ENCODE measurements around the gene HSF2BP. TPM values are rescaled to one million over a fixed set of nuclear protein-coding genes. Genes with fewer than 3 reads are reported as not detected.

HSF2BP gene
- total RNA-seq, 4 donors from 2014 or later = 0.39 to 0.97 TPM; not detected in 2

GRCh38 chr21:43603641-43604504, 55.4 kb downstream of the HSF2BP start:
- no peak for DNase-seq (ENCODE audit: low spot score in 2 of 2)
- intact Hi-C loops (cut with DNase I; ENCODE audit: low total_unique reads) = no loop called here
- H3K4me3 ChIP-seq (ENCODE audit: low read depth, poor library complexity, severe bottlenecking) = no peak overlapping the region
- WGBS, 2 donors = 76 to 79% methylated on average over 8 of the region's 8 CpGs
- TF ChIP-seq POLR2A (IDR thresholded peaks at IDR 0.05) (no peak), CTCF (IDR thresholded peaks at IDR 0.05) (no peak)

GRCh38 chr21:43603233-43603626, 56.1 kb downstream of the HSF2BP start:
- intact Hi-C loops (cut with DNase I; ENCODE audit: low total_unique reads) = no loop called here
- DNase-seq (ENCODE audit: low spot score in 2 of 2) = no peak
- WGBS, 2 donors = 76 to 78% methylated on average over 5 of the region's 5 CpGs
- H3K4me3 ChIP-seq (ENCODE audit: low read depth, poor library complexity, severe bottlenecking) = no peak overlapping the region
- TF ChIP-seq POLR2A (IDR thresholded peaks at IDR 0.05) (no peak), CTCF (IDR thresholded peaks at IDR 0.05) (no peak)

GRCh38 chr21:43602266-43603232, 56.7 kb downstream of the HSF2BP start:
- TF ChIP-seq CTCF (IDR thresholded peaks at IDR 0.05) (no peak), POLR2A (IDR thresholded peaks at IDR 0.05) (no peak)
- intact Hi-C loops (cut with DNase I; ENCODE audit: low total_unique reads) = no loop called here
- WGBS, 2 donors = 66 to 75% methylated on average over 13 of the region's 13 CpGs
- no peak for DNase-seq (ENCODE audit: low spot score in 2 of 2)
- no peak overlapping the region for H3K4me3 ChIP-seq (ENCODE audit: low read depth, poor library complexity, severe bottlenecking)

- 53 to 62% methylated on average over 12 of the region's 12 CpGs for WGBS, 2 donors
- no peak overlapping the region for H3K4me3 ChIP-seq (ENCODE audit: low read depth, poor library complexity, severe bottlenecking)
- no peak for DNase-seq (ENCODE audit: low spot score in 2 of 2)
- TF ChIP-seq POLR2A (IDR thresholded peaks at IDR 0.05) = no peak
- no peak for TF ChIP-seq CTCF (IDR thresholded peaks at IDR 0.05)
- intact Hi-C loops (cut with DNase I; ENCODE audit: low total_unique reads) = no loop called here
Measured at GRCh38 chr21:43600642-43601402, 58.5 kb downstream of the HSF2BP start.

- intact Hi-C loops (cut with DNase I; ENCODE audit: low total_unique reads) = no loop called here
- DNase-seq (ENCODE audit: low spot score in 2 of 2) = no peak
- TF ChIP-seq POLR2A (IDR thresholded peaks at IDR 0.05) (no peak), CTCF (IDR thresholded peaks at IDR 0.05) (no peak)
- 88% methylated on average over 5 of the region's 5 CpGs for WGBS, 2 donors
- H3K4me3 ChIP-seq (ENCODE audit: low read depth, poor library complexity, severe bottlenecking) = no peak overlapping the region
Measured at GRCh38 chr21:43599728-43600127, 59.6 kb downstream of the HSF2BP start.
